GM13976 (cell line): ENCODE results near the gene ARPC5L.
A peak's percentile ranks its signal among the peaks of the same experiment; 100 is the strongest.

ENCODE experiments used
- DNase-seq: peaks from one replicate; pipeline ENCODE4 v3.0.0; 2012; ENCODE audit warnings: low spot score
- in situ Hi-C: fragments of 300-500 bp; cut with MboI; formaldehyde crosslinking; loops from one replicate; pipeline ENCODE4 v1.12.0; 2022; ENCODE audit warnings: low sequenced_read_pairs, mixed read lengths, inconsistent platforms; ENCODE audit not compliant: unreplicated experiment
- TF ChIP-seq, protein P1 (sequence below): IDR thresholded peaks from 2 replicates; pipeline ENCODE4 v1.5.1; 2012; ENCODE audit warnings: borderline replicate concordance, mild to moderate bottlenecking; ENCODE audit not compliant: insufficient read depth; ENCODE audit errors: extremely low read depth, missing control alignments, control extremely low read depth

ARPC5L gene

DNA sequence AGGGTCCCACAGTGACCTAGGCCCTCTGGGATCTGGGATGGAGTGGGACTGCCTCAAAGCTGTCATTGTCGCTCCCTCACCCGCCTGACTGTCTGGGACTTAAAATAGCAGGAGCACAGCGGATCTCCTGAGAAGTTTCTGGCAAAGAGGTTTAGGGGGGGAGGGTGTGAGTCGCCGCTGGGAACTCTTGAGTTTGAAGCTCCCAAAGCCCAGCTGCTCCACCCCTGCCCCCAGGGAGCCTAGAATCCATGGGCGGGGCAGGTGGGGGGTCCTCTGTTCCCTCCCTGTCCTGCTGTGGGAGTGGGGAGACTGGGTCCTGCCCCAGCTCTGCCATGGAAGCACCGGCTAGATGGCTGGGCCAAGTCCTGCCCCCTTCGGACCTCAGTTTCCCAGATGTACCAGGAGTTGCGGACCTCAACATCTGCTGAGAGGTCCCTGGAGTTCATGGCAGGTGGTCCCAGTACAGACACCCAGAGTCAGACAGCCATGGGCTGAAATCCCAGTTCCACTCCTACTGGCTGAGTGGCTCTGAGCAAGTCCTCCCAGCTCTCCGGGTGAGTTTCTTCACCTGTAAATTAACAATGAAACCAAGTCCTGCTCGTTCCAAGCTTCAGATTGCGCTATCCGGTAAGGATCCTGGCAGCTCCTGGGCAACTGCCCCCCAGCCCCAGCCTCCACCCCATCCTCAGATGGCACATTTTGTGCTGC is 9.7 kb upstream of the ARPC5L start:
- TF ChIP-seq, protein P1, sequence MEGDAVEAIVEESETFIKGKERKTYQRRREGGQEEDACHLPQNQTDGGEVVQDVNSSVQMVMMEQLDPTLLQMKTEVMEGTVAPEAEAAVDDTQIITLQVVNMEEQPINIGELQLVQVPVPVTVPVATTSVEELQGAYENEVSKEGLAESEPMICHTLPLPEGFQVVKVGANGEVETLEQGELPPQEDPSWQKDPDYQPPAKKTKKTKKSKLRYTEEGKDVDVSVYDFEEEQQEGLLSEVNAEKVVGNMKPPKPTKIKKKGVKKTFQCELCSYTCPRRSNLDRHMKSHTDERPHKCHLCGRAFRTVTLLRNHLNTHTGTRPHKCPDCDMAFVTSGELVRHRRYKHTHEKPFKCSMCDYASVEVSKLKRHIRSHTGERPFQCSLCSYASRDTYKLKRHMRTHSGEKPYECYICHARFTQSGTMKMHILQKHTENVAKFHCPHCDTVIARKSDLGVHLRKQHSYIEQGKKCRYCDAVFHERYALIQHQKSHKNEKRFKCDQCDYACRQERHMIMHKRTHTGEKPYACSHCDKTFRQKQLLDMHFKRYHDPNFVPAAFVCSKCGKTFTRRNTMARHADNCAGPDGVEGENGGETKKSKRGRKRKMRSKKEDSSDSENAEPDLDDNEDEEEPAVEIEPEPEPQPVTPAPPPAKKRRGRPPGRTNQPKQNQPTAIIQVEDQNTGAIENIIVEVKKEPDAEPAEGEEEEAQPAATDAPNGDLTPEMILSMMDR, result no peak
- in situ Hi-C loops, result loop anchor here (25.0 kb wide), 1 partner anchor 510 kb away; no protein-coding TSS in a partner anchor
- DNase-seq, result no peak

- in situ Hi-C loops, result loop anchor here (25.0 kb wide), 1 partner anchor 509 kb away; no protein-coding TSS in a partner anchor
- TF ChIP-seq, protein P1, result peak; percentile 96
- DNase-seq, result peak; percentile 92
These were observed 8.9 kb upstream of the ARPC5L start, which contains the start of gene WDR38 for GRCh38 chr9:124852829-124853531. Gene WDR38, plus strand, starts transcription at chr9:124853460. Its CDS starts 72 bp downstream, at chr9:124853532.

- TF ChIP-seq, protein P1, result no peak
- in situ Hi-C loops, result loop anchor here (25.0 kb wide), 1 partner anchor 509 kb away; no protein-coding TSS in a partner anchor
- DNase-seq, result no peak
These were observed 8.3 kb upstream of the ARPC5L start for GRCh38 chr9:124853605-124854143.

GRCh38 chr9:124854161-124854560 is 7.8 kb upstream of the ARPC5L start:
- in situ Hi-C loops, result loop anchor here (25.0 kb wide), 1 partner anchor 508 kb away; no protein-coding TSS in a partner anchor
- TF ChIP-seq, protein P1, result no peak
- DNase-seq, result no peak

DNA sequence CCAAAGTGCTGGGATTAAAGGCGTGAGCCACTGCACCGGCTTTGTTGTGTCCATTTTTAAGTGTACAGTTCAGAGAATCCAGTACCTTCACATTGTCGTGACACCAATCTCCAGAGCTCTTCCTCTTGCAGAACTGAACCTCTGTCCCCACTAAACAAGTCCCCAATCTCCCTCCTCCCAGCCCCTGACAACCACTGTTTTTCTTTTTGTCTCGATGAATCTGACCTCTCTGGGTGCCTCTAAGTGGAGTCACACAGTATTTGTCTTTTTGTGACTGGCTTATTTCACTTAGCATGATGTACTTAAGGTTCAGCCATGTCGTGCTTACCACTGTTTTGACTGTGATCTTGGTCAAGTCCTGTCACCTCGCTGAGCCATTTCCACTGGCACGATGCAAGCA is 7.1 kb upstream of the ARPC5L start:
- TF ChIP-seq, protein P1, result no peak
- DNase-seq, result no peak
- in situ Hi-C loops, result loop anchor here (25.0 kb wide), 1 partner anchor 507 kb away; no protein-coding TSS in a partner anchor

DNA sequence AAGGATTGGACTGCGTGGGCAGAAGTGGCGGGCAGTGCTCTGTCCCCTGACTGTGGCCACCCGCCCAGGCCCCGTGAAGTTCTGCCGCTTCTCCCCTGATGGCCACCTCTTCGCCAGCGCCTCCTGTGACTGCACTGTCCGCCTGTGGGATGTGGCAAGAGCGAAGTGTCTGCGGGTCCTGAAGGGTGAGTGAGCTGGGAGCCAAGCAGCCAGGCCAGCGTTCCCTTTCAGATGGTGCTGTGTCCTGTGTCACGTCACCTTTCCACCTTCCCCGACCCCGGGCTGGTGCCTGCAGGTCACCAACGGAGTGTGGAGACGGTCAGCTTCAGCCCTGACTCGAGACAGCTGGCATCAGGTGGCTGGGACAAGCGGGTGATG is 6.4 kb upstream of the ARPC5L start:
- no peak for DNase-seq
- TF ChIP-seq, protein P1, result no peak
- in situ Hi-C loops, result loop anchor here (25.0 kb wide), 1 partner anchor 507 kb away; no protein-coding TSS in a partner anchor
